WTC11 (cell line): Measurements from ENCODE around the gene ISCU. TPM values are rescaled to one million over a fixed set of nuclear protein-coding genes. Genes with fewer than 3 reads are reported as not detected.

ENCODE experiments used
- ATAC-seq: fragments of 200-7000 bp; cut with Tn5 transposase; 2 replicates; pipeline ENCODE4 v1.10.0; 2021; ENCODE audit warnings: mild to moderate bottlenecking, moderate library complexity
- CTCF ChIA-PET: fragments of 300-600 bp; sonication (Branson Sonifier 250); formaldehyde crosslinking; loops from one replicate; lab custom pipeline; 2021; ENCODE audit warnings: antibody characterized with exemption; lab: Charles Lee
- POLR2A ChIA-PET: fragments of 350-600 bp; sonication (Branson Sonifier 250); formaldehyde crosslinking; loops from one replicate; lab custom pipeline; 2021; ENCODE audit warnings: antibody characterized with exemption; lab: Charles Lee
- DNase-seq: peaks from one replicate; pipeline ENCODE4 v3.0.0; 2021; ENCODE audit warnings: low spot score
- H3K27ac Mint-ChIP-seq: 2 replicates; pipeline ENCODE4 v1.8.0; 2021; ENCODE audit warnings: mixed read lengths
- H3K27me3 Mint-ChIP-seq: 2 replicates; pipeline ENCODE4 v1.8.0; 2021; ENCODE audit warnings: low read depth, mild to moderate bottlenecking, moderate library complexity, mixed read lengths
- H3K36me3 Mint-ChIP-seq: 2 replicates; pipeline ENCODE4 v1.8.0; 2021; ENCODE audit warnings: mixed read lengths
- H3K4me1 Mint-ChIP-seq: 2 replicates; pipeline ENCODE4 v1.8.0; 2022; ENCODE audit warnings: mixed read lengths
- H3K4me3 Mint-ChIP-seq: 2 replicates; pipeline ENCODE4 v1.8.0; 2021; ENCODE audit warnings: mild to moderate bottlenecking, moderate library complexity, mixed read lengths
- H3K9me3 Mint-ChIP-seq: 2 replicates; pipeline ENCODE4 v1.8.0; 2021; ENCODE audit warnings: mixed read lengths
- AFF4 ChIP-seq: sonication (generic); formaldehyde crosslinking; IDR thresholded peaks from 2 replicates; pipeline ENCODE4 v1.8.1; 2023; ENCODE audit warnings: mild to moderate bottlenecking, missing genetic modification reagents, borderline replicate concordance
- ARID4B ChIP-seq: sonication (generic); formaldehyde crosslinking; IDR thresholded peaks from 2 replicates; pipeline ENCODE4 v1.8.0; 2023; ENCODE audit warnings: missing genetic modification reagents, mild to moderate bottlenecking, borderline replicate concordance
- CDX4 ChIP-seq: fragments of 250-450 bp; sonication (Bioruptor Pico); IDR thresholded peaks from 2 replicates; pipeline ENCODE4 v1.9.0; 2021; ENCODE audit warnings: moderate library complexity, mild to moderate bottlenecking, inconsistent platforms, borderline replicate concordance
- IRF1 ChIP-seq: sonication (generic); formaldehyde crosslinking; IDR thresholded peaks from 2 replicates; pipeline ENCODE4 v1.8.0; 2023; ENCODE audit warnings: missing genetic modification reagents
- RELA ChIP-seq: sonication (generic); formaldehyde crosslinking; IDR thresholded peaks from 2 replicates; pipeline ENCODE4 v1.8.1; 2022; ENCODE audit warnings: missing genetic modification reagents, mild to moderate bottlenecking, borderline replicate concordance
- TCF7 ChIP-seq: sonication (generic); formaldehyde crosslinking; IDR thresholded peaks from 2 replicates; pipeline ENCODE4 v1.8.0; 2022; ENCODE audit warnings: mild to moderate bottlenecking, low read depth, missing genetic modification reagents, moderate library complexity
- USF1 ChIP-seq: sonication (generic); formaldehyde crosslinking; IDR thresholded peaks from 2 replicates; pipeline ENCODE4 v1.8.0; 2022; ENCODE audit warnings: mild to moderate bottlenecking, missing genetic modification reagents
- ZBTB43 ChIP-seq: sonication (generic); formaldehyde crosslinking; IDR thresholded peaks from 2 replicates; pipeline ENCODE4 v1.8.1; 2023; ENCODE audit warnings: mild to moderate bottlenecking, missing genetic modification reagents
- ZNF138 ChIP-seq: sonication (generic); formaldehyde crosslinking; conservative IDR thresholded peaks from 2 replicates; pipeline ENCODE4 v1.8.1; 2022; ENCODE audit warnings: mild to moderate bottlenecking, moderate library complexity, missing genetic modification reagents
- ZSCAN18 ChIP-seq: fragments of 250-450 bp; sonication (Bioruptor Pico); IDR thresholded peaks from 2 replicates; pipeline ENCODE4 v2.1.2; 2022; ENCODE audit warnings: mild to moderate bottlenecking, moderate library complexity
- total RNA-seq: library from RNA; stranded (reverse); gene quantifications from 3 replicates; pipeline ENCODE4 v1.2.3, GENCODE V29; 2021
- TF ChIP-seq, protein P1 (sequence below): sonication (generic); formaldehyde crosslinking; IDR thresholded peaks from 2 replicates; pipeline ENCODE4 v1.8.0; 2022; ENCODE audit warnings: mild to moderate bottlenecking, missing genetic modification reagents
- TF ChIP-seq, protein P2 (sequence below): fragments of 250-450 bp; sonication (Bioruptor Pico); IDR thresholded peaks from 2 replicates; pipeline ENCODE4 v1.9.0; 2021; ENCODE audit warnings: mild to moderate bottlenecking

Gene ISCU
- total RNA-seq, 1 experiment from 2014 or later = 85.9 TPM

- ChIA-PET POLR2A (no interaction called here), CTCF (no interaction called here)
- peaks cover 32% of the 10 kb centered on the region for H3K4me1 Mint-ChIP-seq
- peaks cover 13% of the 10 kb centered on the region for H3K9me3 Mint-ChIP-seq
- H3K36me3 Mint-ChIP-seq = no peaks in the 10 kb centered on the region
- TF ChIP-seq RELA (no peak), CDX4 (CRISPR knock-in tag) (no peak), USF1 (CRISPR knock-in tag) (no peak), IRF1 (CRISPR knock-in tag) (no peak), ZNF138 (CRISPR knock-in tag) (no peak), ZSCAN18 (no peak), ZBTB43 (CRISPR knock-in tag) (no peak), ARID4B (CRISPR knock-in tag) (no peak), AFF4 (CRISPR knock-in tag) (no peak), TCF7 (CRISPR knock-in tag) (no peak)
- TF ChIP-seq, protein P1, sequence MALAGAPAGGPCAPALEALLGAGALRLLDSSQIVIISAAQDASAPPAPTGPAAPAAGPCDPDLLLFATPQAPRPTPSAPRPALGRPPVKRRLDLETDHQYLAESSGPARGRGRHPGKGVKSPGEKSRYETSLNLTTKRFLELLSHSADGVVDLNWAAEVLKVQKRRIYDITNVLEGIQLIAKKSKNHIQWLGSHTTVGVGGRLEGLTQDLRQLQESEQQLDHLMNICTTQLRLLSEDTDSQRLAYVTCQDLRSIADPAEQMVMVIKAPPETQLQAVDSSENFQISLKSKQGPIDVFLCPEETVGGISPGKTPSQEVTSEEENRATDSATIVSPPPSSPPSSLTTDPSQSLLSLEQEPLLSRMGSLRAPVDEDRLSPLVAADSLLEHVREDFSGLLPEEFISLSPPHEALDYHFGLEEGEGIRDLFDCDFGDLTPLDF (CRISPR knock-in tag) = no peak
- TF ChIP-seq, protein P2, sequence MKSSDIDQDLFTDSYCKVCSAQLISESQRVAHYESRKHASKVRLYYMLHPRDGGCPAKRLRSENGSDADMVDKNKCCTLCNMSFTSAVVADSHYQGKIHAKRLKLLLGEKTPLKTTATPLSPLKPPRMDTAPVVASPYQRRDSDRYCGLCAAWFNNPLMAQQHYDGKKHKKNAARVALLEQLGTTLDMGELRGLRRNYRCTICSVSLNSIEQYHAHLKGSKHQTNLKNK (CRISPR knock-in tag) = no peak
- TF ChIP-seq, all 79 proteins: peak for 0
- DNase-seq (no peak), ATAC-seq (no peak)
- H3K27ac Mint-ChIP-seq = no peak overlapping the region
- H3K4me3 Mint-ChIP-seq = no peak overlapping the region
- H3K27me3 Mint-ChIP-seq = peaks cover 2% of the 10 kb centered on the region; the same call in 1 of the 2 replicates
Observed at GRCh38 chr12:108614639-108615038, 52.2 kb downstream of the ISCU start.
